K562 (cell line): Measurements from ENCODE around the gene OR52M1. TPM values are rescaled to one million over a fixed set of nuclear protein-coding genes. Genes with fewer than 3 reads are reported as not detected.

Source experiments
- ATAC-seq: fragments of 200-7000 bp; cut with Tn5 transposase; 3 replicates; pipeline ENCODE4 v1.9.1; 2020; ENCODE audit warnings: moderate library complexity
- BruUV-seq: library from RNA; stranded (reverse); fragments of 400-500 nt; replicated peaks from 2 replicates; lab custom pipeline; 2021; lab: Mats Ljungman, UMichigan
- CTCF ChIA-PET: fragments of 300-600 bp; formaldehyde crosslinking; extraction: SDS; loops from one replicate; lab custom pipeline; 2021; ENCODE audit warnings: low intra/inter-chr PET ratio; lab: Yijun Ruan, JAX
- POLR2A ChIA-PET: fragments of 300-600, 350-650 bp; sonication (Branson Sonifier 250); formaldehyde crosslinking; extraction: SDS; loops from one replicate; lab custom pipeline; 2021; ENCODE audit warnings: antibody characterized with exemption, inconsistent platforms; lab: Yijun Ruan, JAX
- DNase-seq, 4 experiments: peaks; one replicate each; pipeline versions ENCODE4 v3.0.0 to v3.0.0-alpha.2; 2011 to 2018; ENCODE audit warnings: low spot score in 3 of 4, mixed read lengths in 3 of 4; ENCODE audit errors: extremely low read depth in 1 of 4
- FAIRE-seq: peaks from 2 replicates; lab custom pipeline; 2011; peaks lifted over from hg19 to GRCh38; lab: Jason Lieb, UNC
- H2AFZ ChIP-seq: 2 replicates; pipeline ENCODE4 v1.6.0; 2011; ENCODE audit warnings: low read depth, low read length, control low read depth, inconsistent platforms
- H3K27ac ChIP-seq: fragments of 200-600 bp; 3 replicates; pipeline ENCODE4 v1.8.0; 2011; ENCODE audit warnings: low read depth, mild to moderate bottlenecking, control low read depth, inconsistent platforms, low read length, moderate library complexity, mixed read lengths; ENCODE audit errors: extremely low read depth
- H3K27me3 ChIP-seq, 2 experiments: fragments of 300-600 bp in 1 of 2; 2 replicates in 1 of 2; 3 replicates in 1 of 2; pipeline versions ENCODE4 v1.6.0 to v1.8.0; 2011; ENCODE audit warnings: inconsistent platforms in 2 of 2, low read length in 2 of 2, mild to moderate bottlenecking in 1 of 2, mixed read lengths in 1 of 2, moderate library complexity in 1 of 2; ENCODE audit not compliant: control insufficient read depth in 2 of 2, insufficient read depth in 2 of 2
- H3K36me3 ChIP-seq: fragments of 300-600 bp; 3 replicates; pipeline ENCODE4 v1.8.0; 2011; ENCODE audit warnings: mild to moderate bottlenecking, low read length, inconsistent platforms; ENCODE audit not compliant: control insufficient read depth, insufficient read depth
- H3K4me1 ChIP-seq, 2 experiments: fragments of 200-600 bp in 1 of 2; replicated peaks in 1 of 2; 2 replicates in 1 of 2; 3 replicates in 1 of 2; pipeline versions ENCODE4 v1.5.1 to v1.8.0; 2011; ENCODE audit warnings: inconsistent platforms in 2 of 2, low read length in 2 of 2, mild to moderate bottlenecking in 1 of 2, mixed read lengths in 1 of 2, moderate library complexity in 1 of 2; ENCODE audit not compliant: control insufficient read depth in 2 of 2, insufficient read depth in 2 of 2
- H3K4me2 ChIP-seq: 2 replicates; pipeline ENCODE4 v1.6.1; 2011; ENCODE audit warnings: low read length, control low read depth, inconsistent platforms, mixed read lengths; ENCODE audit not compliant: insufficient read depth
- H3K4me3 ChIP-seq: fragments of 200-600 bp; sonication (generic), shearing (Covaris generic); 2 replicates; pipeline ENCODE4 v1.5.1; 2016; ENCODE audit warnings: control low read depth, inconsistent platforms
- H3K79me2 ChIP-seq: fragments of 200-600 bp; 3 replicates; pipeline ENCODE4 v1.8.0; 2011; ENCODE audit warnings: low read length, inconsistent platforms; ENCODE audit not compliant: control insufficient read depth, insufficient read depth
- H3K9ac ChIP-seq, 2 experiments: 2 replicates each; pipeline versions ENCODE4 v1.6.0 to v1.6.1; 2011; ENCODE audit warnings: low read depth in 2 of 2, low read length in 2 of 2, control low read depth in 1 of 2, inconsistent platforms in 1 of 2, mild to moderate bottlenecking in 1 of 2, mixed read lengths in 1 of 2; ENCODE audit not compliant: insufficient read depth in 1 of 2
- H3K9me1 ChIP-seq: one replicate; pipeline ENCODE4 v1.6.0; 2011; ENCODE audit warnings: inconsistent platforms, mild to moderate bottlenecking, low read length, moderate library complexity; ENCODE audit not compliant: control insufficient read depth, insufficient read depth
- H3K9me3 ChIP-seq: replicated peaks from 2 replicates; pipeline ENCODE4 v1.5.1; 2011; ENCODE audit warnings: low read depth, low read length, inconsistent platforms; ENCODE audit not compliant: control insufficient read depth, insufficient read depth
- H4K20me1 ChIP-seq: replicated peaks from 2 replicates; pipeline ENCODE4 v1.6.1; 2011; ENCODE audit warnings: low read length, inconsistent platforms, mixed read lengths; ENCODE audit not compliant: control insufficient read depth, insufficient read depth
- POLR2A ChIP-seq: fragments of 450-650 bp; conservative IDR thresholded peaks from 2 replicates; pipeline ENCODE4 v1.6.1; 2016
- RAD21 ChIP-seq, 2 experiments: fragments of 250-450 bp in 1 of 2; fragments of 450-650 bp in 1 of 2; sonication (Bioruptor Pico) in 1 of 2; formaldehyde crosslinking in 1 of 2; IDR thresholded peaks in 1 of 2; conservative IDR thresholded peaks in 1 of 2; 2 replicates each; pipeline versions ENCODE4 v1.4.0 to v1.8.0; 2020 to 2022; ENCODE audit warnings: mild to moderate bottlenecking in 2 of 2, moderate library complexity in 1 of 2
- ZNF165 ChIP-seq: fragments of 250-450 bp; sonication (Bioruptor Pico); IDR thresholded peaks from 2 replicates; pipeline ENCODE4 v1.4.0; 2020; ENCODE audit warnings: borderline replicate concordance
- WGBS: fragments of 100-300 bp; shearing (Covaris generic); methylation state at CpG from one replicate; pipeline ENCODE4 v1.1.6; 2016; ENCODE audit warnings: low coverage, mixed read lengths; ENCODE audit not compliant: insufficient coverage; ENCODE audit errors: missing lambda C conversion rate; 5-methylcytosine and 5-hydroxymethylcytosine counted together
- in situ Hi-C: fragments of 300-500 bp; cut with MboI; formaldehyde crosslinking; loops from 4 replicates; pipeline ENCODE4 v1.15.0; 2018; ENCODE audit warnings: inconsistent platforms, mixed read lengths
- intact Hi-C: fragments of 100-400 bp; cut with micrococcal nuclease; formaldehyde crosslinking; loops from 2 replicates; pipeline ENCODE4 v1.14.2; 2022
- polyA plus RNA-seq, 8 experiments: library from polyadenylated mRNA; depleted of rRNA in 4 of 8; stranded (reverse) in 5 of 8; unstranded in 3 of 8; fragments of >200 nt; fragmentation: Nextera tagmentation in 2 of 8; fragmentation: Illumina TruSeq in 1 of 8; extraction: Ambion mirVana in 2 of 8; extraction: Trizol in 1 of 8; gene quantifications; 2 replicates each; pipeline versions ENCODE4 v1.2.1 to v1.2.3, GENCODE V29; 2011 to 2014; ENCODE audit warnings: inconsistent platforms in 1 of 8, missing spikeins in 1 of 8
- total RNA-seq, 7 experiments: library from RNA; depleted of rRNA in 6 of 7; stranded (reverse); fragments of >200 nt in 6 of 7; fragmentation: Illumina TruSeq in 2 of 7; extraction: Trizol in 2 of 7; gene quantifications; 2 replicates each; pipeline versions ENCODE4 v1.2.1 to v1.2.3, GENCODE V29; 2011 to 2021; ENCODE audit warnings: low replicate concordance in 1 of 7
- TF ChIP-seq, protein P1 (sequence below), 3 experiments: IDR thresholded peaks in 2 of 3; conservative IDR thresholded peaks in 1 of 3; 2 replicates each; pipeline ENCODE4 v1.5.1; 2011 to 2012; ENCODE audit warnings: low read length in 3 of 3, mild to moderate bottlenecking in 3 of 3, control low read depth in 2 of 3, improper control_type of control experiment in 1 of 3, inconsistent platforms in 1 of 3, low read depth in 1 of 3, mixed read lengths in 1 of 3, moderate library complexity in 1 of 3; ENCODE audit not compliant: insufficient read depth in 2 of 3

Gene OR52M1
- total and polyA plus RNA-seq, 9 of the 15 experiments (the other 6 are each of a cell fraction or from before 2014, with no cell fraction given) = not detected

DNA sequence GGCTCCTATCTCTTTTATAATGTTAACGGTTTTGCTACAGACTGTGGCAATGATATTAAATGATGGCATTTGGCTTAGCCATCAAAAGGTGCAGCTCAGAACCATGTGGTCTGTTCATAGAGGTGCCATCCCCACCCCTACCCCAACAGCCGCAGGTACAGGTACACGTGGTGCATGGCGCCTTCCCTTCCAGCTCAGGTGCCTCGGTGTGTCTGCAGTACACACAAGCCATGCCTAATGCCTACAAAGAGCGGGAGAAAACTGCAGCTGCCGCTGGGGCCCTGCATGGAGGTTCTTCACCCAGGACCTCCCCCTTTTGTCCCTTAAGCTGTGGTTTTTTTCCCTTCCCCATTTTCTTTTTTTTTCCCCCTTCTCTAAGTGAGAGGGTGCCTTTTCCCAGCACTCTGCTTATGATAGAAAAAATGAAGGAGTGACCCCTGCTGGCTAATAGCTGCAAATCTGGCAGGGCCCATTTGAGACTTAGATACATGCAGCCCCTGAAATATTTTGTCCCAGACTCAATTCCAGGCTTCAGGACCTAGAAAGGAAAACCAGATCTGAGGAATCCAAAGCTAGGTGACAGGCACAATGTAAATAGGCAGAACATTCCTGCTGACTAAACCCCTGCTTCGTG, 6.5 kb downstream of the OR52M1 start:
- no peak overlapping the region for H3K9ac ChIP-seq
- no peak overlapping the region for H2AFZ ChIP-seq
- no peak overlapping the region for H3K27ac ChIP-seq
- in situ Hi-C loops = no loop called here
- H3K9me3 ChIP-seq = no peaks in the 10 kb centered on the region
- H3K9me1 ChIP-seq = no peaks in the 10 kb centered on the region
- ChIA-PET POLR2A (interaction anchor here (0.5 to 0.7 kb wide), 3 partner anchors 10 to 1544 kb away, joined by 3 to 4 read pairs (median 4); no protein-coding TSS in a partner anchor), CTCF (interaction anchor here (0.6 to 1.0 kb wide), 3 partner anchors 13 to 364 kb away, joined by 3 to 4 read pairs (median 3); no protein-coding TSS in a partner anchor)
- H3K4me1 ChIP-seq = peaks cover 0 to 3% of the 10 kb centered on the region in 2 experiments; a peak in 1 of 5 replicates
- DNase-seq (peak; percentile 16 to 47 (median 30)), ATAC-seq (peak; percentile 73), FAIRE-seq (peak; percentile 76)
- no peaks in the 10 kb centered on the region for H3K36me3 ChIP-seq
- BruUV-seq = no TSS peak
- H4K20me1 ChIP-seq = no peaks in the 10 kb centered on the region
- H3K4me2 ChIP-seq = no peak overlapping the region
- TF ChIP-seq RAD21 (CRISPR knock-in tag; conservative IDR thresholded peaks at IDR 0.05 in 1 of 2, IDR thresholded peaks at IDR 0.05 in 1 of 2) (peak in 1 of 2 experiments; percentile 46; a peak in 2 of 4 replicates), POLR2A (no peak), ZNF165 (CRISPR knock-in tag) (no peak)
- TF ChIP-seq, protein P1, sequence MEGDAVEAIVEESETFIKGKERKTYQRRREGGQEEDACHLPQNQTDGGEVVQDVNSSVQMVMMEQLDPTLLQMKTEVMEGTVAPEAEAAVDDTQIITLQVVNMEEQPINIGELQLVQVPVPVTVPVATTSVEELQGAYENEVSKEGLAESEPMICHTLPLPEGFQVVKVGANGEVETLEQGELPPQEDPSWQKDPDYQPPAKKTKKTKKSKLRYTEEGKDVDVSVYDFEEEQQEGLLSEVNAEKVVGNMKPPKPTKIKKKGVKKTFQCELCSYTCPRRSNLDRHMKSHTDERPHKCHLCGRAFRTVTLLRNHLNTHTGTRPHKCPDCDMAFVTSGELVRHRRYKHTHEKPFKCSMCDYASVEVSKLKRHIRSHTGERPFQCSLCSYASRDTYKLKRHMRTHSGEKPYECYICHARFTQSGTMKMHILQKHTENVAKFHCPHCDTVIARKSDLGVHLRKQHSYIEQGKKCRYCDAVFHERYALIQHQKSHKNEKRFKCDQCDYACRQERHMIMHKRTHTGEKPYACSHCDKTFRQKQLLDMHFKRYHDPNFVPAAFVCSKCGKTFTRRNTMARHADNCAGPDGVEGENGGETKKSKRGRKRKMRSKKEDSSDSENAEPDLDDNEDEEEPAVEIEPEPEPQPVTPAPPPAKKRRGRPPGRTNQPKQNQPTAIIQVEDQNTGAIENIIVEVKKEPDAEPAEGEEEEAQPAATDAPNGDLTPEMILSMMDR (IDR thresholded peaks at IDR 0.05 in 2 of 3, conservative IDR thresholded peaks at IDR 0.05 in 1 of 3; ENCODE audit: insufficient read depth in 2 of 3, low read depth in 1 of 3, low read length in 3 of 3) = peak in 2 of 3 experiments; percentile 57; a peak in 4 of 6 replicates
- H3K4me3 ChIP-seq = no peak overlapping the region
- intact Hi-C loops = no loop called here
- WGBS = 4% methylated on average over 8 of the region's 8 CpGs
- no peaks in the 10 kb centered on the region for H3K79me2 ChIP-seq
- no peaks in the 10 kb centered on the region for H3K27me3 ChIP-seq
